GM23248 (cell line): ENCODE data around the gene RPS6KB2. TPM values are rescaled to one million over a fixed set of nuclear protein-coding genes. Genes with fewer than 3 reads are reported as not detected.

Experiments
- DNase-seq: peaks from one replicate; pipeline ENCODE4 v3.0.0-alpha.2; 2015
- H2AFZ ChIP-seq: fragments of 200-600 bp; sonication (generic); 2 replicates; pipeline ENCODE4 v1.6.1; 2016; ENCODE audit warnings: antibody characterized with exemption
- H3F3A ChIP-seq: fragments of 200-600 bp; sonication (generic); 2 replicates; pipeline ENCODE4 v1.6.1; 2016; ENCODE audit warnings: mild to moderate bottlenecking, antibody characterized with exemption, mixed run types; ENCODE audit not compliant: insufficient read depth
- H3K27ac ChIP-seq: fragments of 200-600 bp; sonication (generic); 2 replicates; pipeline ENCODE4 v1.5.1; 2016; ENCODE audit warnings: mild to moderate bottlenecking
- H3K27me3 ChIP-seq: fragments of 200-600 bp; sonication (generic); replicated peaks from 2 replicates; pipeline ENCODE4 v1.6.1; 2016; ENCODE audit warnings: mild to moderate bottlenecking; ENCODE audit not compliant: insufficient read depth
- H3K36me3 ChIP-seq: fragments of 200-600 bp; sonication (generic); 2 replicates; pipeline ENCODE4 v1.6.1; 2016; ENCODE audit warnings: low read depth, mild to moderate bottlenecking
- H3K4me1 ChIP-seq: fragments of 200-600 bp; sonication (generic); 2 replicates; pipeline ENCODE4 v1.6.1; 2016; ENCODE audit warnings: mild to moderate bottlenecking; ENCODE audit not compliant: insufficient read depth
- H3K4me2 ChIP-seq: fragments of 200-600 bp; sonication (generic); one replicate; pipeline ENCODE4 v1.6.1; 2016; ENCODE audit warnings: mild to moderate bottlenecking; ENCODE audit not compliant: unreplicated experiment
- H3K4me3 ChIP-seq: fragments of 200-600 bp; sonication (generic); 2 replicates; pipeline ENCODE4 v1.5.1; 2016; ENCODE audit warnings: mild to moderate bottlenecking
- H3K79me2 ChIP-seq: fragments of 200-600 bp; sonication (generic); 2 replicates; pipeline ENCODE4 v1.6.1; 2016; ENCODE audit warnings: mild to moderate bottlenecking; ENCODE audit not compliant: insufficient read depth
- H3K9ac ChIP-seq: fragments of 200-600 bp; sonication (generic); 2 replicates; pipeline ENCODE4 v1.6.1; 2016; ENCODE audit warnings: mild to moderate bottlenecking
- H3K9me2 ChIP-seq: fragments of 200-600 bp; sonication (generic); 2 replicates; pipeline ENCODE4 v1.6.1; 2016; ENCODE audit warnings: mixed run types, mild to moderate bottlenecking, moderate library complexity; ENCODE audit not compliant: insufficient read depth
- H3K9me3 ChIP-seq: fragments of 200-600 bp; sonication (generic); one replicate; pipeline ENCODE4 v1.6.1; 2017; ENCODE audit warnings: low read depth
- H4K20me1 ChIP-seq: fragments of 200-600 bp; sonication (generic); 2 replicates; pipeline ENCODE4 v1.6.0; 2016; ENCODE audit not compliant: insufficient read depth
- EZH2 ChIP-seq: fragments of 200-600 bp; sonication (generic); IDR thresholded peaks from 2 replicates; pipeline ENCODE4 v1.6.1; 2018; ENCODE audit warnings: antibody characterized with exemption, mild to moderate bottlenecking; ENCODE audit not compliant: insufficient read depth, poor library complexity, severe bottlenecking
- EZH2phosphoT487 ChIP-seq: fragments of 200-600 bp; sonication (generic); IDR thresholded peaks from 2 replicates; pipeline ENCODE4 v1.6.1; 2018; ENCODE audit warnings: antibody characterized with exemption, moderate library complexity, mild to moderate bottlenecking, low read depth; ENCODE audit not compliant: insufficient read depth
- WGBS, 2 experiments: methylation state at CpG; one replicate each; pipeline ENCODE4 v1.1.6; 2015 to 2017; ENCODE audit warnings: low lambda C conversion rate in 2 of 2, low coverage in 1 of 2; ENCODE audit errors: missing lambda C conversion rate in 2 of 2; 5-methylcytosine and 5-hydroxymethylcytosine counted together
- in situ Hi-C: fragments of 300-500 bp; cut with MboI; formaldehyde crosslinking; loops from 2 replicates; pipeline ENCODE4 v1.15.0; 2020
- polyA plus RNA-seq: library from polyadenylated mRNA; unstranded; fragments of >200 nt; fragmentation: Nextera tagmentation; extraction: Ambion mirVana; gene quantifications from 2 replicates; pipeline ENCODE4 v1.2.1, GENCODE V29; 2016
- total RNA-seq: library from RNA; depleted of rRNA; stranded (reverse); fragments of >200 nt; shearing (Covaris generic); gene quantifications from 2 replicates; pipeline ENCODE4 v1.2.3, GENCODE V29; 2014

The RPS6KB2 gene
- total and polyA plus RNA-seq, 2 experiments from 2014 or later, result 52.3 to 68.0 TPM

- no peak for DNase-seq
- Histone ChIP-seq H3K9me2 (no peaks in the 10 kb centered on the region), H3K27me3 (no peaks in the 10 kb centered on the region), H3K9ac (no peak overlapping the region), H3K4me1 (peaks cover 8% of the 10 kb centered on the region), H2AFZ (no peak overlapping the region), H3K4me2 (peak overlapping the region; percentile 97), H3K9me3 (no peaks in the 10 kb centered on the region), H3K4me3 (no peak overlapping the region; the same call in 1 of the 2 replicates), H4K20me1 (no peaks in the 10 kb centered on the region), H3K79me2 (peaks cover 24% of the 10 kb centered on the region), H3F3A (no peaks in the 10 kb centered on the region), H3K36me3 (peaks cover 7% of the 10 kb centered on the region; the same call in 1 of the 2 replicates), H3K27ac (no peak overlapping the region)
- TF ChIP-seq EZH2phosphoT487, result no peak
- TF ChIP-seq EZH2, result no peak
- in situ Hi-C loops, result no loop called here
- 79 to 81% methylated on average over 31 of the region's 31 CpGs for WGBS, 2 experiments
Observed at GRCh38 chr11:67398661-67399563, 29.4 kb upstream of the RPS6KB2 start.

- Histone ChIP-seq H2AFZ (no peak overlapping the region), H3K9me3 (no peaks in the 10 kb centered on the region), H3K27ac (peak overlapping the region; percentile 81; the same call in 1 of the 2 replicates), H3K4me1 (peaks cover 8% of the 10 kb centered on the region), H3K36me3 (peaks cover 7% of the 10 kb centered on the region; the same call in 1 of the 2 replicates), H3F3A (no peaks in the 10 kb centered on the region), H3K27me3 (no peaks in the 10 kb centered on the region), H4K20me1 (no peaks in the 10 kb centered on the region), H3K4me2 (peak overlapping the region; percentile 97), H3K79me2 (peaks cover 24% of the 10 kb centered on the region), H3K9me2 (no peaks in the 10 kb centered on the region), H3K4me3 (peak overlapping the region; percentile 91), H3K9ac (peak overlapping the region; percentile 95)
- TF ChIP-seq EZH2, result no peak
- no peak for TF ChIP-seq EZH2phosphoT487
- in situ Hi-C loops, result no loop called here
- peak; percentile 52 for DNase-seq
- 12 to 14% methylated on average over 23 of the region's 23 CpGs for WGBS, 2 experiments
Observed at GRCh38 chr11:67400251-67400941, 27.9 kb upstream of the RPS6KB2 start.

GRCh38 chr11:67400942-67401494 is 27.3 kb upstream of the RPS6KB2 start:
- no peaks in the 10 kb centered on the region for H3K9me2 ChIP-seq
- WGBS, 2 experiments, result 7 to 8% methylated on average over 20 to 23 of the region's 27 CpGs
- in situ Hi-C loops, result no loop called here
- peak overlapping the region; percentile 95 for H3K9ac ChIP-seq
- no peaks in the 10 kb centered on the region for H3K27me3 ChIP-seq
- H4K20me1 ChIP-seq, result no peaks in the 10 kb centered on the region
- peak overlapping the region; percentile 81 for H3K27ac ChIP-seq
- peaks cover 8% of the 10 kb centered on the region for H3K4me1 ChIP-seq
- H3K36me3 ChIP-seq, result peaks cover 7% of the 10 kb centered on the region; the same call in 1 of the 2 replicates
- DNase-seq, result peak; percentile 55
- TF ChIP-seq EZH2phosphoT487 (no peak), EZH2 (no peak)
- peak overlapping the region; percentile 91 for H3K4me3 ChIP-seq
- peak overlapping the region; percentile 24; the same call in 1 of the 2 replicates for H2AFZ ChIP-seq
- H3K9me3 ChIP-seq, result no peaks in the 10 kb centered on the region
- H3K79me2 ChIP-seq, result peaks cover 24% of the 10 kb centered on the region
- H3K4me2 ChIP-seq, result peak overlapping the region; percentile 97
- H3F3A ChIP-seq, result no peaks in the 10 kb centered on the region
